H1 (cell line): ENCODE data around the gene HOXD1. TPM values are rescaled to one million over a fixed set of nuclear protein-coding genes. Genes with fewer than 3 reads are reported as not detected.

ENCODE experiments used
- CHD7 ChIP-seq: fragments of 300-600 bp; sonication (generic); IDR thresholded peaks from 2 replicates; pipeline ENCODE4 v1.7.1; 2012; ENCODE audit warnings: low read length, moderate library complexity, mild to moderate bottlenecking, inconsistent platforms; ENCODE audit not compliant: insufficient replicate concordance
- CTCF ChIP-seq, 3 experiments: IDR thresholded peaks; 1 replicate in 2 of 3; 2 replicates in 1 of 3; pipeline versions ENCODE4 v1.5.1 to v1.6.1; 2011; ENCODE audit warnings: low read length in 3 of 3, mild to moderate bottlenecking in 3 of 3, inconsistent platforms in 2 of 3, low read depth in 1 of 3, moderate library complexity in 1 of 3; ENCODE audit not compliant: insufficient read depth in 1 of 3; ENCODE audit errors: control extremely low read depth in 1 of 3
- EGR1 ChIP-seq: IDR thresholded peaks from 2 replicates; pipeline ENCODE4 v1.6.1; 2011; ENCODE audit warnings: low read depth, low read length, borderline replicate concordance
- NANOG ChIP-seq: IDR thresholded peaks from 2 replicates; pipeline ENCODE4 v1.6.1; 2011; ENCODE audit warnings: low read length, low read depth, mild to moderate bottlenecking, inconsistent platforms; ENCODE audit not compliant: insufficient read depth, poor library complexity, severe bottlenecking
- ZNF274 ChIP-seq: IDR thresholded peaks from 2 replicates; pipeline ENCODE4 v1.7.0; 2012; ENCODE audit warnings: low read length, borderline replicate concordance; ENCODE audit errors: extremely low read depth
- polyA plus RNA-seq, 7 experiments: library from polyadenylated mRNA; depleted of rRNA in 3 of 7; stranded (reverse) in 5 of 7; unstranded in 2 of 7; fragments of >200 nt in 5 of 7; fragments of 200-250 nt in 2 of 7; gene quantifications; 1 replicate in 5 of 7; 2 replicates in 1 of 7; 4 replicates in 1 of 7; pipeline versions ENCODE4 v1.2.1 to v1.2.3, GENCODE V29; 2011 to 2013; ENCODE audit warnings: missing spikeins in 2 of 7, mixed read lengths in 2 of 7
- total RNA-seq: library from RNA; stranded (reverse); fragmentation: NEBNext Ultra II Directional; extraction: Animal tissue kit (Norgen Biotek cat#: 25700); gene quantifications from 2 replicates; pipeline ENCODE4 v1.2.1, GENCODE V29; 2021

The HOXD1 gene
- total and polyA plus RNA-seq, 2 of the 8 experiments (the other 6 are each of a cell fraction or from before 2014, with no cell fraction given): 0.03 TPM; not detected in 1

- no peak for TF ChIP-seq CTCF (IDR thresholded peaks at IDR 0.05; ENCODE audit: control extremely low read depth in 1 of 3, insufficient read depth in 1 of 3, low read depth in 1 of 3, low read length in 3 of 3)
- TF ChIP-seq NANOG: no peak
- TF ChIP-seq EGR1: no peak
- TF ChIP-seq CHD7: no peak
- no peak for TF ChIP-seq ZNF274
These were observed 17.7 kb upstream of the HOXD1 start (continued) for GRCh38 chr2:176170602-176171305.
